CD4-positive, alpha-beta T cell treated with Interleukin-15 for 4 hours (primary cell): ENCODE results near the gene ATP5F1A.
A peak's percentile ranks its signal among the peaks of the same experiment; 100 is the strongest.
"Not testable (repeated sequence)": the region's sequence is repeated elsewhere in the genome, so short reads cannot be mapped to it uniquely, and the experiment has no call there.

Experiments
- DNase-seq: peaks from one replicate; pipeline ENCODE4 v3.0.0-alpha.2; 2020; ENCODE audit warnings: low spot score

Gene ATP5F1A

DNA sequence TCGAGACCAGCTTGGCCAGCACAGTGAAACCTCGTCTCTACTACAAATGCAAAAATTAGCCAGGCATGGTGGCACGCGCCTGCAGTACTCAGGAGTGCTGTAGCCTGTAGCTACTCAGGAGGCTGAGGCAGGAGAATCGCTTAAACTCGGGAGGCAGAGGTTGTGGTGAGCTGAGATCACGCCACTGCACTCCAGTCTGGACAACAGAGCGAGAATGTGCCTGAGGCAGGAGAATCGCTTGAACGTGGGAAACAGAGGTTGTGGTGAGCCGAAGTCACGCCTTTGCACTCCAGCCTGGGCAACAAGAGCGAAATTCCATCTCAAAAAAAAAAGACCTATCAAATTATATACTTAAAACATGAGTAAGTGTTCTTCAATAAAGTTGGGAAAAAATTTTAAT lies 50.7 kb downstream of the ATP5F1A start:
- not testable (repeated sequence) for DNase-seq

DNA sequence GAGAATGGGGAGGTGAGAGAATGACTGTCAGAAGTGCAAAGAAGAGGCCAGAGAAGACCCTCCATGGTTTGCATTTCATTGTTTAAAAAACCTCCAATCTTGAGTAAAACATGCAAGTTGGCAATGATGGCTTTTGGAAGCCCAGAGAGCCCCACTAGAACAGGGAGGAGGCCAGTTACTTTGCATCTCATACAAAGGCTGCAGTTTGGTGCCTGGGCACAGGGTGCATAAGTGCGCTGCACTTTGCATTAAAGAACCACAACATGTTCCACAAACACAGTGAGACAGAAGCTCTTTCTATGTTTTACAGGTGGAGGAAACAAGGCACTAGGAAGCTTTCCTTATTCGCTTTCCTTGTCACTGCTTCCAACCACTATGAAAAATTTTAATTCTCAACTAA lies 51.4 kb downstream of the ATP5F1A start:
- no peak for DNase-seq

DNA sequence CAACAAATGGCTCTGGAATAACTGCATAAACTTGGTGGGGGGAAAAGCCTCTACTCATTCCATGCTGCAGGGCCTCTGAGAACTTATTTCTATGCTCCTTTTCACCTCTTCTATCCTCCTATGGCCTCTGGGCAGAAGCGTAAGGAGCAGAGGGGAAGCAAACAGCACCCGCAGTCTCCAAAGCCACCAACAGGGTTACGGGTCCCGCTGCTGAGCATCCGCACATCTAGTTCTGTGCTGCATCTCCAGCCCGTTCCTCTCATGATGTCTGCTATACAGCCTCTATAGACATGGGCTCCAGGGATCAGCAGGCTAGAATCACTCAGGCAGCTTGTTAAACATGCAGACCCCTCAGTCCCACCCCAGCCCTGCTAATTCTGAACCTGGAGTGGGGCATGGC lies 52.0 kb downstream of the ATP5F1A start:
- no peak for DNase-seq

GRCh38 chr18:46042571-46043123 lies 55.4 kb downstream of the ATP5F1A start:
- DNase-seq = peak; percentile 41

DNA sequence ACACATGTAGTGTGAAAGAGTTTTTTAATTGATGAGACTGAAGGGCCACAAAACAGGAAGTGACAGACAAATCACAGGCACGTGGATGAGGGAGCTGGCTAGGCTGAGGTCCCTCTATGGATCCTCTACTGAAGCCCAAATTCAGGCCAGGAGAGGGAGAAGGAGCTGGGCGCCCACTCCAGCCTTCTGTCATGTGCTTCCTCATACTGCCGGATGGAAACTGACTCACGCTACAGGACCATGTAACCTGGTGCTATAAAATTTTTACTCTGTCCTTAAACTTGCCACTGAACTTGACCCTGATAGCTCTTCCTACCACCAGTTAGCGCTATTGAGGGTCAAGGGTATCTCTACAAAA lies 57.4 kb downstream of the ATP5F1A start:
- no peak for DNase-seq

- DNase-seq = no peak
Measured at GRCh38 chr18:46040033-46040746, 57.9 kb downstream of the ATP5F1A start.

GRCh38 chr18:46037512-46038305 lies 60.4 kb downstream of the ATP5F1A start:
- DNase-seq = no peak

- DNase-seq = no peak
Measured at GRCh38 chr18:46035696-46036680, 62.1 kb downstream of the ATP5F1A start.

DNA sequence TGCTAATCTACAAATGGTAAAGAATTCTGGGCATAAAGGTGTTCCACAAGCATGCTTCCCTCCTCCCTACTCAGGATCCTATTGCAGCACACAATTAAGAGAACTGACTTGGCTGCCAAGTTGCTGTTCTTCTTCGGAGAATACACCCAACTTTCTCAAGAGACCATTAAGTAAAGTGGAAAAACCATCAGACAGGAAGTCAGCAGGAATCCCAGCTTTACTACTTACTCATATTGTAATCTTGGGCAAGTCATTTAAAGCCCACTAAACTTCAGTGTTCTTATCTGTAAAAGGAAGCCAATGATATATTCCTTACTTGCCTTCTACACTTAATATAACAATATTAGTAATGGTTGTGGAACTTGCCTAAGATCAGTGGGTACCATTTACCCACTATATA lies 63.9 kb downstream of the ATP5F1A start:
- no peak for DNase-seq

DNA sequence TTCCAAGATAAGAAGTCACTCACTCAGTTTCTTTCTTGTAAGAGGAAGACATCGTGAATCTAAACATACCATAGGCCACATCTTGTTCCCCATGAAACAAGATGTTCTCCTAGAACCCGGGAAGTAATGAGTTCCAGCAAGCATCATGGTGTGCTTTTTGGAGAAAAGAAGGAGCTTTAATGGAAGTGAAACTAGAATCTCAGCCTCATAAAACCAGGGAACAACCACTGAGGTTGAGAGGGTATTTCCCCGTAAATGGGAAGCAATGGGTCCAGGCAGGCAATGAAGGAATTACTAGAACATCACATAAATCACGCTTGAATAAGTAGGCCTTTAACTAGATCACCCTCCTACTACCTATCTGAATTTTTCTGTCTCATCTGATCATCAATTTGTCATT lies 66.4 kb downstream of the ATP5F1A start:
- DNase-seq = no peak
